HepG2 (cell line): Measurements from ENCODE around the gene GTF2F2. TPM values are rescaled to one million over a fixed set of nuclear protein-coding genes. Genes with fewer than 3 reads are reported as not detected.

Experiments used
- HCFC1 ChIP-seq: fragments of 150-350 bp; IDR thresholded peaks from 2 replicates; pipeline ENCODE4 v1.6.1; 2014; ENCODE audit warnings: low read depth, low read length
- HNF4G ChIP-seq, 2 experiments: sonication (generic) in 1 of 2; formaldehyde crosslinking in 1 of 2; IDR thresholded peaks; 2 replicates each; pipeline versions ENCODE4 v1.4.0 to v1.6.1; 2011 to 2020; ENCODE audit warnings: borderline replicate concordance in 2 of 2, low read depth in 2 of 2, mild to moderate bottlenecking in 2 of 2, low read length in 1 of 2, missing genetic modification reagents in 1 of 2, moderate library complexity in 1 of 2
- KAT2B ChIP-seq: fragments of 150-350 bp; IDR thresholded peaks from 2 replicates; pipeline ENCODE4 v1.6.1; 2014; ENCODE audit warnings: low read depth, low read length, borderline replicate concordance
- MAFK ChIP-seq, 2 experiments: IDR thresholded peaks in 1 of 2; conservative IDR thresholded peaks in 1 of 2; 2 replicates each; pipeline ENCODE4 v1.6.1; 2011; ENCODE audit warnings: improper control_type of control experiment in 2 of 2, low read length in 2 of 2
- MTF1 ChIP-seq: sonication (generic); formaldehyde crosslinking; IDR thresholded peaks from 2 replicates; pipeline ENCODE4 v1.5.0; 2020; ENCODE audit warnings: missing genetic modification reagents
- MYNN ChIP-seq: sonication (generic); formaldehyde crosslinking; IDR thresholded peaks from 2 replicates; pipeline ENCODE4 v1.4.0; 2020; ENCODE audit warnings: mild to moderate bottlenecking, low read depth, missing genetic modification reagents
- NFIB ChIP-seq: sonication (generic); formaldehyde crosslinking; IDR thresholded peaks from 2 replicates; pipeline ENCODE4 v1.9.0; 2021; ENCODE audit warnings: missing genetic modification reagents, mild to moderate bottlenecking, borderline replicate concordance
- SP1 ChIP-seq, 2 experiments: fragments of 450-650 bp in 1 of 2; sonication (generic) in 1 of 2; formaldehyde crosslinking in 1 of 2; IDR thresholded peaks; 2 replicates each; pipeline versions ENCODE4 v1.4.0 to v1.6.1; 2016 to 2020; ENCODE audit warnings: missing genetic modification reagents in 1 of 2
- SP4 ChIP-seq: sonication (generic); formaldehyde crosslinking; IDR thresholded peaks from 2 replicates; pipeline ENCODE4 v1.8.1; 2023; ENCODE audit warnings: mild to moderate bottlenecking, missing genetic modification reagents
- TGIF2 ChIP-seq: IDR thresholded peaks from 2 replicates; pipeline ENCODE4 v1.6.1; 2016; ENCODE audit warnings: control low read depth, missing compliant biosample characterization
- ZNF292 ChIP-seq: sonication (generic); formaldehyde crosslinking; IDR thresholded peaks from 2 replicates; pipeline ENCODE4 v1.8.1; 2022; ENCODE audit warnings: mild to moderate bottlenecking, low read depth, missing genetic modification reagents, borderline replicate concordance
- ZNF672 ChIP-seq: sonication (generic); formaldehyde crosslinking; IDR thresholded peaks from 2 replicates; pipeline ENCODE4 v1.8.1; 2022; ENCODE audit warnings: missing genetic modification reagents
- ZNF891 ChIP-seq: sonication (generic); formaldehyde crosslinking; IDR thresholded peaks from 2 replicates; pipeline ENCODE4 v1.5.0; 2020; ENCODE audit warnings: mild to moderate bottlenecking, missing genetic modification reagents
- polyA plus RNA-seq, 8 experiments: library from polyadenylated mRNA; depleted of rRNA in 3 of 8; stranded (reverse) in 7 of 8; unstranded in 1 of 8; fragments of >200 nt; fragmentation: Illumina TruSeq in 4 of 8; extraction: Trizol in 4 of 8; gene quantifications; 2 replicates each; pipeline versions ENCODE4 v1.2.1 to v1.2.3, GENCODE V29; 2011 to 2016; ENCODE audit warnings: low read depth in 4 of 8, missing spikeins in 1 of 8, mixed read lengths in 1 of 8; ENCODE audit not compliant: insufficient read depth in 1 of 8
- total RNA-seq, 5 experiments: library from RNA; depleted of rRNA; stranded (reverse); fragments of >200 nt; fragmentation: Illumina TruSeq; extraction: Trizol; gene quantifications; 2 replicates each; pipeline ENCODE4 v1.2.3, GENCODE V29; 2016; ENCODE audit warnings: low read depth in 1 of 5
- TF ChIP-seq, protein P1 (sequence below): IDR thresholded peaks from 2 replicates; pipeline ENCODE4 v1.6.1; 2018; ENCODE audit warnings: missing genetic modification reagents, mild to moderate bottlenecking, missing compliant biosample characterization
- TF ChIP-seq, protein P2 (sequence below): sonication (generic); formaldehyde crosslinking; IDR thresholded peaks from 2 replicates; pipeline ENCODE4 v1.4.0; 2020; ENCODE audit warnings: mild to moderate bottlenecking, missing genetic modification reagents
- TF ChIP-seq, protein P3 (sequence below): sonication (generic); formaldehyde crosslinking; IDR thresholded peaks from 2 replicates; pipeline ENCODE4 v1.8.1; 2023; ENCODE audit warnings: missing genetic modification reagents, mild to moderate bottlenecking, borderline replicate concordance
- TF ChIP-seq, protein P4 (sequence below): sonication (generic); formaldehyde crosslinking; IDR thresholded peaks from 2 replicates; pipeline ENCODE4 v1.5.0; 2020; ENCODE audit warnings: missing genetic modification reagents, mild to moderate bottlenecking, borderline replicate concordance
- TF ChIP-seq, protein P5 (sequence below): IDR thresholded peaks from 2 replicates; pipeline ENCODE4 v1.6.1; 2016; ENCODE audit warnings: low read depth, missing genetic modification reagents, missing compliant biosample characterization

Gene GTF2F2
- total and polyA plus RNA-seq, 2 of the 13 experiments (the other 11 are each of a cell fraction or from before 2014, with no cell fraction given): 10.6 to 32.8 TPM

DNA sequence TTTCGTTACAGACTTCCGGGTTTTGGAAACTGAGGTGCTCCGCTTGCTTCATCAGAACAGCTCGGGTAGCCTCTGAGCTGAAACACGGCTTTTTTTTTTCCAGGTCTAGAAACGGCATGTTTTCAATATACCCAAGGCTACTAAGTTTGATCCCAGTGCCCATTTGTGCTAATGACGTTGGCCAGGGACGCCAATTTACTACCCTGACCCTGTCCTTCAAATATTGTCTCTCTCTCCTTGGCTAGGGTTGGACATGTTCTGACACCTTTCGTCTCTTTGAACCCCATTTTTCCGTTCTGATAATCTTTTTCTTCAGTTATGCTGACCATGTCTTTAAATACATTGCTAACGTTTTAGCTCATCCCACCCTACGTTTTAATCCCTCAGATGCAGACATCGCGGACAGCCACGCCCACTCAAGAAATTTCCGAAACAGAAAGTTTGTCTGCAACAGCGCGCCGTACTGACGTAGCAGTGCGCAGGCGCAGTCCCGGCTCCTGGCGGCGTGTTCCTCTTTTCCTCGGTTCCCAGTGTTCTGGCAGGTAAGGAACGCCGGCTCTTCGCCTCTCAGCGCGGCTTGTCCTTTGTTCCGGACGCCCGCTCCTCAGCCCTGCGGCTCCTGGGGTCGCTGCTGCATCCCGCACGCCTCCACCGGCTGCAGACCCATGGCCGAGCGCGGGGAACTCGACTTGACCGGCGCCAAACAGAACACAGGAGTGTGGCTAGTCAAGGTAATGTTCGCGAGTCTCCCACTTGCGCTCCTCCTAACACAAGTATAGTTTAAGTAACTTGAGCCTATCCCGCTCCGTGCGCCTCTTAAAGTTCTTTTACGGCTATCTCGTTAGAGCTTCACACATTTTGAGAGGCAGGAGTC, at the start of gene GTF2F2 (continued):
- TF ChIP-seq, protein P1, sequence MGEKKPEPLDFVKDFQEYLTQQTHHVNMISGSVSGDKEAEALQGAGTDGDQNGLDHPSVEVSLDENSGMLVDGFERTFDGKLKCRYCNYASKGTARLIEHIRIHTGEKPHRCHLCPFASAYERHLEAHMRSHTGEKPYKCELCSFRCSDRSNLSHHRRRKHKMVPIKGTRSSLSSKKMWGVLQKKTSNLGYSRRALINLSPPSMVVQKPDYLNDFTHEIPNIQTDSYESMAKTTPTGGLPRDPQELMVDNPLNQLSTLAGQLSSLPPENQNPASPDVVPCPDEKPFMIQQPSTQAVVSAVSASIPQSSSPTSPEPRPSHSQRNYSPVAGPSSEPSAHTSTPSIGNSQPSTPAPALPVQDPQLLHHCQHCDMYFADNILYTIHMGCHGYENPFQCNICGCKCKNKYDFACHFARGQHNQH (CRISPR knock-in tag): peak; percentile 65; the same call in 1 of the 2 replicates
- TF ChIP-seq, protein P2, sequence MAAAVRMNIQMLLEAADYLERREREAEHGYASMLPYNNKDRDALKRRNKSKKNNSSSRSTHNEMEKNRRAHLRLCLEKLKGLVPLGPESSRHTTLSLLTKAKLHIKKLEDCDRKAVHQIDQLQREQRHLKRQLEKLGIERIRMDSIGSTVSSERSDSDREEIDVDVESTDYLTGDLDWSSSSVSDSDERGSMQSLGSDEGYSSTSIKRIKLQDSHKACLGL (CRISPR knock-in tag): peak; percentile 60; the same call in 1 of the 2 replicates
- TF ChIP-seq SP4 (CRISPR knock-in tag): peak; percentile 40; the same call in 1 of the 2 replicates
- TF ChIP-seq HCFC1: peak; percentile 34; the same call in 1 of the 2 replicates
- TF ChIP-seq MYNN: no peak
- no peak for TF ChIP-seq SP1 (IDR thresholded peaks at IDR 0.05)
- peak; percentile 85 for TF ChIP-seq SP1 (CRISPR knock-in tag; IDR thresholded peaks at IDR 0.05)
- TF ChIP-seq, protein P3, sequence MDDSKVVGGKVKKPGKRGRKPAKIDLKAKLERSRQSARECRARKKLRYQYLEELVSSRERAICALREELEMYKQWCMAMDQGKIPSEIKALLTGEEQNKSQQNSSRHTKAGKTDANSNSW (CRISPR knock-in tag): 0 out of 2 replicates have a peak, but pooled peaks have one; percentile 38
- TF ChIP-seq, protein P4, sequence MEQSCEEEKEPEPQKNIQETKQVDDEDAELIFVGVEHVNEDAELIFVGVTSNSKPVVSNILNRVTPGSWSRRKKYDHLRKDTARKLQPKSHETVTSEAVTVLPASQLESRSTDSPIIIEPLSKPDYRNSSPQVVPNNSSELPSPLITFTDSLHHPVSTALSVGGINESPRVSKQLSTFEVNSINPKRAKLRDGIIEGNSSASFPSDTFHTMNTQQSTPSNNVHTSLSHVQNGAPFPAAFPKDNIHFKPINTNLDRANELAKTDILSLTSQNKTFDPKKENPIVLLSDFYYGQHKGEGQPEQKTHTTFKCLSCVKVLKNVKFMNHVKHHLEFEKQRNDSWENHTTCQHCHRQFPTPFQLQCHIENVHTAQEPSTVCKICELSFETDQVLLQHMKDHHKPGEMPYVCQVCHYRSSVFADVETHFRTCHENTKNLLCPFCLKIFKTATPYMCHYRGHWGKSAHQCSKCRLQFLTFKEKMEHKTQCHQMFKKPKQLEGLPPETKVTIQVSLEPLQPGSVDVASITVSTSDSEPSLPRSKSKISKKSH (CRISPR knock-in tag): peak; percentile 49; the same call in 1 of the 2 replicates
- TF ChIP-seq HNF4G (IDR thresholded peaks at IDR 0.05; ENCODE audit: borderline replicate concordance, low read depth, low read length): no peak
- no peak for TF ChIP-seq HNF4G (CRISPR knock-in tag; IDR thresholded peaks at IDR 0.05; ENCODE audit: borderline replicate concordance, low read depth)
- peak; percentile 54; the same call in 1 of the 2 replicates for TF ChIP-seq ZNF891 (CRISPR knock-in tag)
- TF ChIP-seq NFIB (CRISPR knock-in tag): no peak
- TF ChIP-seq ZNF292 (CRISPR knock-in tag): peak; percentile 73
- TF ChIP-seq MTF1 (CRISPR knock-in tag): no peak
- TF ChIP-seq MAFK (conservative IDR thresholded peaks at IDR 0.05 in 1 of 2, IDR thresholded peaks at IDR 0.05 in 1 of 2; ENCODE audit: low read length in 2 of 2): peak in 1 of 2 experiments; percentile 46; a peak in 3 of 4 replicates
- TF ChIP-seq ZNF672 (CRISPR knock-in tag): no peak
- TF ChIP-seq, protein P5, sequence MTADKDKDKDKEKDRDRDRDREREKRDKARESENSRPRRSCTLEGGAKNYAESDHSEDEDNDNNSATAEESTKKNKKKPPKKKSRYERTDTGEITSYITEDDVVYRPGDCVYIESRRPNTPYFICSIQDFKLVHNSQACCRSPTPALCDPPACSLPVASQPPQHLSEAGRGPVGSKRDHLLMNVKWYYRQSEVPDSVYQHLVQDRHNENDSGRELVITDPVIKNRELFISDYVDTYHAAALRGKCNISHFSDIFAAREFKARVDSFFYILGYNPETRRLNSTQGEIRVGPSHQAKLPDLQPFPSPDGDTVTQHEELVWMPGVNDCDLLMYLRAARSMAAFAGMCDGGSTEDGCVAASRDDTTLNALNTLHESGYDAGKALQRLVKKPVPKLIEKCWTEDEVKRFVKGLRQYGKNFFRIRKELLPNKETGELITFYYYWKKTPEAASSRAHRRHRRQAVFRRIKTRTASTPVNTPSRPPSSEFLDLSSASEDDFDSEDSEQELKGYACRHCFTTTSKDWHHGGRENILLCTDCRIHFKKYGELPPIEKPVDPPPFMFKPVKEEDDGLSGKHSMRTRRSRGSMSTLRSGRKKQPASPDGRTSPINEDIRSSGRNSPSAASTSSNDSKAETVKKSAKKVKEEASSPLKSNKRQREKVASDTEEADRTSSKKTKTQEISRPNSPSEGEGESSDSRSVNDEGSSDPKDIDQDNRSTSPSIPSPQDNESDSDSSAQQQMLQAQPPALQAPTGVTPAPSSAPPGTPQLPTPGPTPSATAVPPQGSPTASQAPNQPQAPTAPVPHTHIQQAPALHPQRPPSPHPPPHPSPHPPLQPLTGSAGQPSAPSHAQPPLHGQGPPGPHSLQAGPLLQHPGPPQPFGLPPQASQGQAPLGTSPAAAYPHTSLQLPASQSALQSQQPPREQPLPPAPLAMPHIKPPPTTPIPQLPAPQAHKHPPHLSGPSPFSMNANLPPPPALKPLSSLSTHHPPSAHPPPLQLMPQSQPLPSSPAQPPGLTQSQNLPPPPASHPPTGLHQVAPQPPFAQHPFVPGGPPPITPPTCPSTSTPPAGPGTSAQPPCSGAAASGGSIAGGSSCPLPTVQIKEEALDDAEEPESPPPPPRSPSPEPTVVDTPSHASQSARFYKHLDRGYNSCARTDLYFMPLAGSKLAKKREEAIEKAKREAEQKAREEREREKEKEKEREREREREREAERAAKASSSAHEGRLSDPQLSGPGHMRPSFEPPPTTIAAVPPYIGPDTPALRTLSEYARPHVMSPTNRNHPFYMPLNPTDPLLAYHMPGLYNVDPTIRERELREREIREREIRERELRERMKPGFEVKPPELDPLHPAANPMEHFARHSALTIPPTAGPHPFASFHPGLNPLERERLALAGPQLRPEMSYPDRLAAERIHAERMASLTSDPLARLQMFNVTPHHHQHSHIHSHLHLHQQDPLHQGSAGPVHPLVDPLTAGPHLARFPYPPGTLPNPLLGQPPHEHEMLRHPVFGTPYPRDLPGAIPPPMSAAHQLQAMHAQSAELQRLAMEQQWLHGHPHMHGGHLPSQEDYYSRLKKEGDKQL (CRISPR knock-in tag): no peak
- TF ChIP-seq KAT2B: no peak
- TF ChIP-seq TGIF2 (CRISPR knock-in tag): peak; percentile 41; the same call in 1 of the 2 replicates
